IPS-15b (cell line): ENCODE measurements around the gene SLC1A4.
"Not testable (repeated sequence)": the region's sequence is repeated elsewhere in the genome, so short reads cannot be mapped to it uniquely, and the experiment has no call there.

Source experiments
- H3K27me3 ChIP-seq: one replicate; pipeline ENCODE4 v1.6.1; 2013; ENCODE audit warnings: low read length; ENCODE audit not compliant: control insufficient read depth, insufficient read depth
- H3K36me3 ChIP-seq: one replicate; pipeline ENCODE4 v1.6.1; 2013; ENCODE audit warnings: low read length; ENCODE audit not compliant: control insufficient read depth, insufficient read depth
- H3K4me1 ChIP-seq: one replicate; pipeline ENCODE4 v1.6.1; 2013; ENCODE audit warnings: mild to moderate bottlenecking, low read length; ENCODE audit not compliant: control insufficient read depth, insufficient read depth
- H3K4me3 ChIP-seq: one replicate; pipeline ENCODE4 v1.5.1; 2013; ENCODE audit warnings: low read depth, low read length
- H3K9ac ChIP-seq: one replicate; pipeline ENCODE4 v1.6.1; 2013; ENCODE audit warnings: low read depth, mild to moderate bottlenecking, low read length
- H3K9me3 ChIP-seq: one replicate; pipeline ENCODE4 v1.6.1; 2013; ENCODE audit warnings: mild to moderate bottlenecking, low read length; ENCODE audit not compliant: control insufficient read depth, insufficient read depth

SLC1A4 gene

DNA sequence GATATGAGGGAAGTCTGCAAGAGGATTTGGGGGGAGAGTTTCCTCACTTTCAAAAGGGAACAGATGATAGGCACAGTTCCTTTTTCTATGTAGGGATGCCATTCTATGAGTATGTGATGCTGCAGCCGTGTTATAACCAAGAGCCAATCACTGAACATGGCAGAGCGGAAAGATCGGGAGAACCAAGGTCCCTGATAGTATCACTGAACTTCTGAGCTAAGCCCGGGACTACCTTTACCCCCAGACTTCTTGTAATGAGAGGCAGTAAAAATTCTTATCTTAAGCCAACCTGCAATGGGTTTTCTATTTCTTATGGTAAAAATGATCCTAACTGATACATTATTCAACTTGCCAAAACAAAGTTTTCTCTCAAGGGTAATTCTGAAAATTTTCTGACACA lies 21.6 kb upstream of the SLC1A4 start:
- Histone ChIP-seq H3K9me3 (no peaks in the 10 kb centered on the region), H3K27me3 (no peaks in the 10 kb centered on the region), H3K4me1 (no peaks in the 10 kb centered on the region), H3K9ac (no peak overlapping the region), H3K36me3 (no peaks in the 10 kb centered on the region), H3K4me3 (no peak overlapping the region)

GRCh38 chr2:64969086-64969485 lies 20.1 kb upstream of the SLC1A4 start:
- H3K4me1 ChIP-seq, H3K9ac ChIP-seq, H3K9me3 ChIP-seq, H3K36me3 ChIP-seq, H3K4me3 ChIP-seq, H3K27me3 ChIP-seq: not testable (repeated sequence)

- Histone ChIP-seq H3K36me3 (no peaks in the 10 kb centered on the region), H3K27me3 (no peaks in the 10 kb centered on the region), H3K9ac (no peak overlapping the region), H3K4me3 (no peak overlapping the region), H3K4me1 (peaks cover 9% of the 10 kb centered on the region), H3K9me3 (no peaks in the 10 kb centered on the region)
These were observed 18.7 kb upstream of the SLC1A4 start for GRCh38 chr2:64970495-64970894.

- Histone ChIP-seq H3K36me3 (no peaks in the 10 kb centered on the region), H3K9ac (no peak overlapping the region), H3K4me1 (peaks cover 9% of the 10 kb centered on the region), H3K27me3 (no peaks in the 10 kb centered on the region), H3K4me3 (no peak overlapping the region), H3K9me3 (no peaks in the 10 kb centered on the region)
These were observed 16.8 kb upstream of the SLC1A4 start for GRCh38 chr2:64972426-64972825.

- no peak overlapping the region for H3K4me3 ChIP-seq
- no peaks in the 10 kb centered on the region for H3K27me3 ChIP-seq
These were observed 16.3 kb upstream of the SLC1A4 start for GRCh38 chr2:64972876-64973275.

DNA sequence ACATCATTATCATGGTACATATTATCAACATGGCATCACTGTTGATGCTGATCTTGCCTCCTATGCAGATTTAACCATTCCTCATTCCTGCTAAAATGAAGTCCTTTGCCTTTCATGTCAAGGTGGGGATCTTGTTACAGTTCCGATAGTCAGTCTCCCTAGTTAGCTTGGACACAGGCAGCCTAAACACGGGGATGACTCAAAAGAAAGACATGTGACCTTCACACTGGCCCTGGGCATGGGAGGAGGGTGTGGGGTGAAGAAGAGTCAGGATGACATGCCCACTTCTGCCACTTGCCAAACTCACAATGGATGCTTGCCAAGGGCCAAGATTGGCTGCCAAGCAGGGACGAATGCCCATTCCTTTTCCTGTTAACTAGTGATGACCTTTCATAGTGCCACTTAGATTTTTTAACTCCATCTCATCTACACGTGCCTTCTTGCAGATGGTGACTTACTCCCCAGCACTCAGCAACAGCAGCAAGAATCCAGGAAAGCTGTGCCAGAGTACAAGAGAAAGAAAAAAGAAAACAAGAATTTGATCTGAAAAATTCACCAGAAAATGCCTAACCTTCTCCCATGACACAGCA lies 13.9 kb upstream of the SLC1A4 start:
- Histone ChIP-seq H3K4me3 (no peak overlapping the region), H3K9ac (no peak overlapping the region), H3K36me3 (no peaks in the 10 kb centered on the region), H3K4me1 (peaks cover 9% of the 10 kb centered on the region), H3K27me3 (no peaks in the 10 kb centered on the region), H3K9me3 (no peaks in the 10 kb centered on the region)

More at GRCh38 chr2:64972876-64973275, 16.3 kb upstream of the SLC1A4 start:
- peaks cover 9% of the 10 kb centered on the region for H3K4me1 ChIP-seq
- no peak overlapping the region for H3K9ac ChIP-seq
- no peaks in the 10 kb centered on the region for H3K9me3 ChIP-seq
- no peaks in the 10 kb centered on the region for H3K36me3 ChIP-seq

DNA sequence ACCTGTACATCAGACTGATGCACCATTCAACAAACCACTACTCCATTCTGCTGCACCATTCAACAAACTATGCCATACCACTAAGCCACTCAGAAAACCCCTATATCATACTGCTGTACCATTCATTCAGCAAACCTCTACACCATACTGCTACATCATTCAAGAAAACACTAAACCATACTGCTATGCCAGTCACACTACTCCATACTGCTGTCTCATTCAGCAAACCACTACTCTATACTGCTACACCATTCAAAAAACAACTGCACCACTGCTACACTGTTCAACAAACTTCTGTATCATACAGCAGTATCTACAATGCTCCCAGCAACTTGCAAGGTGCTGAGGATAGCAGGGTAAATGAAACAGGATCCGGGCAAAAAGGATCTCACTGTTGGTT lies 12.9 kb upstream of the SLC1A4 start:
- no peaks in the 10 kb centered on the region for H3K9me3 ChIP-seq
- no peaks in the 10 kb centered on the region for H3K27me3 ChIP-seq
- peaks cover 9% of the 10 kb centered on the region for H3K4me1 ChIP-seq
- H3K9ac ChIP-seq = no peak overlapping the region
- no peak overlapping the region for H3K4me3 ChIP-seq
- no peaks in the 10 kb centered on the region for H3K36me3 ChIP-seq

DNA sequence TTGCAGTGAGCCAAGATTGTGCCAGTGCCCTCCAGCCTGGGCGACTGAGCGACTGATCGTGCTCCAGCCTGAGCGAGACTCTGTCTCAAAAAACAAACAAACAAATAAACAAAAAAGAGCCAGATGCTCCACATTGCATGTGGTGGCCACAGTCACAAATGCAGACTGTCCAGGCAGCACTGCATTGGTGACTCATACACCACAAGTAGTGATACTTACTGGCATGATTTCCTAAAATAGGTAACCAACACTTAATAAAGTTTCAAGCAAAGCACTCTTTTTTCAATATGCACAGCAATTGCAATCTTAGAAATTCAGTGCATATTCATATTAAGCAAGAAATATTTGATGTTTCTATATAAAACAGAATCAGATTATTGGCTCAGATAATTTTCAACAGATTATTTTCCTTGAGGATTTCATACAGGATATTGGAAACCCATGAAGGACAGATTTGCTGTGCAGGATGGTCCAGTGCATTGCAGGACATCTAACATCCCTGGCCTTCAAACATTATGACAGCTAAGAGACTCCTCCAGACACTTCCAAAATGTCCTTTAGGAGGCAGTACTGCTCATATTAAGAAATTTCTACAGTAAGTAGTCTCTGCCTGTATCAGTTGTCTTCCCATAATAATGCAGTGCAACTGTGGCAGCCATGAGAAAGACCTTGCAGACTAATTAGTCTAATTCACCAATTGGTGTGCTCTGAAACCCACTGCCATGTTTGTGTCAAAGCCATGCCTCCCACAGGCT lies 10.5 kb upstream of the SLC1A4 start:
- H3K9me3 ChIP-seq = no peaks in the 10 kb centered on the region
- peaks cover 9% of the 10 kb centered on the region for H3K4me1 ChIP-seq
- H3K36me3 ChIP-seq = no peaks in the 10 kb centered on the region
- no peak overlapping the region for H3K4me3 ChIP-seq
- no peaks in the 10 kb centered on the region for H3K27me3 ChIP-seq
- no peak overlapping the region for H3K9ac ChIP-seq

DNA sequence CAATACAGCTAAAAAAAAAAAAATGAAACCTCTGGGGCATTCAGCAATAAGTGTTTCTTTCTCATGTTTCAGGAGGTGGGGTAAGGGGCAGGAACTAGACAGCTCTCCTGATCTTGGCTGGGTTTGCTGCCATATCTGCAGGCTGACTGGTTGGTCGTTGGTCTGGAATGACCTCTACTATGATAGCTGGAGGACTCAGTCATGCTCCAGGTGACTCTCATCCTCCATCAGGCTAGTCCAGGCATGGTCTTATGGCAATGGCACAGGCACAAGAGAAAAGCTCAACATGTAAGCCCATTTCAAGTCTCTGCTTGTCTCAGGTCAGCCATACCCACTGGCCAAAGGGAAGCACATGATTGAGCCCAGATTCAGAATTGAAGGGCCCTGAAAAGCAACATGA lies 9.5 kb upstream of the SLC1A4 start:
- no peaks in the 10 kb centered on the region for H3K36me3 ChIP-seq
- no peaks in the 10 kb centered on the region for H3K27me3 ChIP-seq
- peaks cover 8% of the 10 kb centered on the region for H3K4me1 ChIP-seq
- H3K4me3 ChIP-seq = no peak overlapping the region
- no peaks in the 10 kb centered on the region for H3K9me3 ChIP-seq
- H3K9ac ChIP-seq = no peak overlapping the region

GRCh38 chr2:64980183-64980582 lies 9.0 kb upstream of the SLC1A4 start:
- H3K4me3 ChIP-seq = no peak overlapping the region
- peaks cover 2% of the 10 kb centered on the region for H3K27me3 ChIP-seq
- H3K4me1 ChIP-seq = peaks cover 3% of the 10 kb centered on the region

GRCh38 chr2:64982311-64982857 lies 6.8 kb upstream of the SLC1A4 start:
- Histone ChIP-seq H3K4me3 (no peak overlapping the region), H3K36me3 (no peaks in the 10 kb centered on the region), H3K9me3 (no peaks in the 10 kb centered on the region), H3K9ac (no peak overlapping the region), H3K4me1 (no peaks in the 10 kb centered on the region), H3K27me3 (peaks cover 24% of the 10 kb centered on the region)

More at GRCh38 chr2:64980183-64980582, 9.0 kb upstream of the SLC1A4 start:
- H3K9me3 ChIP-seq = no peaks in the 10 kb centered on the region
- H3K36me3 ChIP-seq = no peaks in the 10 kb centered on the region
- H3K9ac ChIP-seq = no peak overlapping the region

DNA sequence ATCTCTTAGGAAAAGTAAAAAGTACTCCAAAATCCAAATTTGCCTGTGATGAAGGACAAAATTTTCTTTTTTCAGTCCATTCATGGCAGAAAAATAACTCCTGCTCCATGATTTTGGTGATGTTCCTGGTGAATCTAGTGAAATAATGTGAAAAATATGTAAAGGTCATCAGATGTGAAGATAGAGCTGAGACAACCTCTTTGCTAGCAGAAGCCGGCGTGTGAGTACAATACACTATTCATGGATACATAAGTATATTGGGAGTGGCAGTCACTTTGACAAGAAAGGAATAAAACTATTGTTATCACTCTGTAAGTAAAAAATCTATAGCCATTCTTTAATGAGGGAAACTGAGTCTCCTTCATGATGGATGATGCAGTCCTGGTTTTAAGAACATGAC lies 6.3 kb upstream of the SLC1A4 start:
- Histone ChIP-seq H3K9ac (no peak overlapping the region), H3K9me3 (no peaks in the 10 kb centered on the region), H3K27me3 (peaks cover 28% of the 10 kb centered on the region), H3K36me3 (no peaks in the 10 kb centered on the region), H3K4me3 (no peak overlapping the region), H3K4me1 (no peaks in the 10 kb centered on the region)
